HepG2 (cell line): Measurements from ENCODE around the gene PCP4L1. TPM values are rescaled to one million over a fixed set of nuclear protein-coding genes. Genes with fewer than 3 reads are reported as not detected.
A peak's percentile ranks its signal among the peaks of the same experiment; 100 is the strongest.

Experiments
- AKAP8 ChIP-seq: sonication (generic); formaldehyde crosslinking; IDR thresholded peaks from 2 replicates; pipeline ENCODE4 v1.5.1; 2020; ENCODE audit warnings: mild to moderate bottlenecking, missing genetic modification reagents
- FOXO1 ChIP-seq: sonication (generic); formaldehyde crosslinking; IDR thresholded peaks from 2 replicates; pipeline ENCODE4 v1.4.0; 2020; ENCODE audit warnings: missing genetic modification reagents
- HDAC6 ChIP-seq: fragments of 200-600 bp; sonication (generic); IDR thresholded peaks from 2 replicates; pipeline ENCODE4 v1.7.0; 2017; ENCODE audit warnings: mild to moderate bottlenecking, antibody characterized with exemption, low read length, low read depth
- KMT2A ChIP-seq: sonication (generic); formaldehyde crosslinking; IDR thresholded peaks from 2 replicates; pipeline ENCODE4 v1.4.0; 2020; ENCODE audit warnings: missing genetic modification reagents
- MEIS1 ChIP-seq: sonication (generic); formaldehyde crosslinking; IDR thresholded peaks from 2 replicates; pipeline ENCODE4 v1.9.0; 2021; ENCODE audit warnings: mild to moderate bottlenecking, missing genetic modification reagents, moderate library complexity, borderline replicate concordance
- MIXL1 ChIP-seq: IDR thresholded peaks from 2 replicates; pipeline ENCODE4 v1.6.1; 2016
- PHF20 ChIP-seq: sonication (generic); formaldehyde crosslinking; IDR thresholded peaks from 2 replicates; pipeline ENCODE4 v1.5.0; 2020; ENCODE audit warnings: mild to moderate bottlenecking, missing genetic modification reagents
- PTBP1 ChIP-seq: fragments of 200-400 bp; formaldehyde crosslinking; IDR thresholded peaks from 2 replicates; pipeline ENCODE4 v1.6.1; 2018; ENCODE audit warnings: low read length, low read depth; ENCODE audit not compliant: poor library complexity, severe bottlenecking
- RBM39 ChIP-seq: fragments of 200-400 bp; formaldehyde crosslinking; IDR thresholded peaks from one replicate; pipeline ENCODE4 v1.6.1; 2018; ENCODE audit warnings: antibody characterized with exemption, mild to moderate bottlenecking, low read depth, low read length; ENCODE audit not compliant: poor library complexity, severe bottlenecking
- SMARCC2 ChIP-seq: fragments of 450-650 bp; IDR thresholded peaks from 2 replicates; pipeline ENCODE4 v1.6.1; 2017; ENCODE audit warnings: antibody characterized with exemption, mild to moderate bottlenecking
- SP2 ChIP-seq: sonication (generic); formaldehyde crosslinking; IDR thresholded peaks from 2 replicates; pipeline ENCODE4 v1.5.1; 2020; ENCODE audit warnings: mild to moderate bottlenecking, missing genetic modification reagents
- SPEN ChIP-seq: sonication (generic); formaldehyde crosslinking; IDR thresholded peaks from 2 replicates; pipeline ENCODE4 v1.5.1; 2020; ENCODE audit warnings: low read depth, mild to moderate bottlenecking, missing genetic modification reagents
- SRF ChIP-seq: IDR thresholded peaks from 2 replicates; pipeline ENCODE4 v1.6.1; 2011; ENCODE audit warnings: mild to moderate bottlenecking, low read depth, low read length, moderate library complexity
- TCF7 ChIP-seq: sonication (generic); IDR thresholded peaks from 2 replicates; pipeline ENCODE4 v1.6.1; 2016; ENCODE audit warnings: antibody characterized with exemption, low read depth
- ZBTB1 ChIP-seq: sonication (generic); formaldehyde crosslinking; IDR thresholded peaks from 2 replicates; pipeline ENCODE4 v1.4.0; 2020; ENCODE audit warnings: missing genetic modification reagents, borderline replicate concordance
- ZEB1 ChIP-seq: IDR thresholded peaks from 2 replicates; pipeline ENCODE4 v1.6.1; 2012; ENCODE audit warnings: mild to moderate bottlenecking, low read depth, inconsistent platforms; ENCODE audit not compliant: insufficient replicate concordance
- ZFP37 ChIP-seq: sonication (generic); formaldehyde crosslinking; IDR thresholded peaks from 2 replicates; pipeline ENCODE4 v1.4.0; 2020; ENCODE audit warnings: missing genetic modification reagents, borderline replicate concordance
- ZNF143 ChIP-seq: sonication (generic); formaldehyde crosslinking; IDR thresholded peaks from 2 replicates; pipeline ENCODE4 v1.4.0; 2020; ENCODE audit warnings: missing genetic modification reagents
- ZNF329 ChIP-seq: sonication (generic); formaldehyde crosslinking; IDR thresholded peaks from 2 replicates; pipeline ENCODE4 v1.9.0; 2021; ENCODE audit warnings: low read depth, mild to moderate bottlenecking, missing genetic modification reagents
- ZNF382 ChIP-seq: sonication (generic); formaldehyde crosslinking; IDR thresholded peaks from 2 replicates; pipeline ENCODE4 v1.5.0; 2020; ENCODE audit warnings: missing genetic modification reagents, mild to moderate bottlenecking, borderline replicate concordance
- ZNF460 ChIP-seq: sonication (generic); formaldehyde crosslinking; IDR thresholded peaks from 2 replicates; pipeline ENCODE4 v1.5.1; 2020; ENCODE audit warnings: missing genetic modification reagents, mild to moderate bottlenecking, borderline replicate concordance
- ZNF7 ChIP-seq: IDR thresholded peaks from 2 replicates; pipeline ENCODE4 v1.6.1; 2016; ENCODE audit warnings: missing biosample characterization, missing genetic modification reagents
- ZSCAN31 ChIP-seq: sonication (generic); formaldehyde crosslinking; IDR thresholded peaks from 2 replicates; pipeline ENCODE4 v1.5.0; 2020; ENCODE audit warnings: low read depth, mild to moderate bottlenecking, missing genetic modification reagents
- polyA plus RNA-seq, 8 experiments: library from polyadenylated mRNA; depleted of rRNA in 3 of 8; stranded (reverse) in 7 of 8; unstranded in 1 of 8; fragments of >200 nt; fragmentation: Illumina TruSeq in 4 of 8; extraction: Trizol in 4 of 8; gene quantifications; 2 replicates each; pipeline versions ENCODE4 v1.2.1 to v1.2.3, GENCODE V29; 2011 to 2016; ENCODE audit warnings: low read depth in 4 of 8, missing spikeins in 1 of 8, mixed read lengths in 1 of 8; ENCODE audit not compliant: insufficient read depth in 1 of 8
- total RNA-seq, 5 experiments: library from RNA; depleted of rRNA; stranded (reverse); fragments of >200 nt; fragmentation: Illumina TruSeq; extraction: Trizol; gene quantifications; 2 replicates each; pipeline ENCODE4 v1.2.3, GENCODE V29; 2016; ENCODE audit warnings: low read depth in 1 of 5
- TF ChIP-seq, protein P1 (sequence below): sonication (generic); formaldehyde crosslinking; IDR thresholded peaks from 2 replicates; pipeline ENCODE4 v1.9.0; 2021; ENCODE audit warnings: mild to moderate bottlenecking, missing genetic modification reagents
- TF ChIP-seq, protein P2 (sequence below): sonication (generic); formaldehyde crosslinking; IDR thresholded peaks from 2 replicates; pipeline ENCODE4 v1.4.0; 2020; ENCODE audit warnings: missing genetic modification reagents, low read depth, mild to moderate bottlenecking, borderline replicate concordance

Gene PCP4L1
- total and polyA plus RNA-seq, 2 of the 13 experiments (the other 11 are each of a cell fraction or from before 2014, with no cell fraction given), result 0.28 TPM; not detected in 1

DNA sequence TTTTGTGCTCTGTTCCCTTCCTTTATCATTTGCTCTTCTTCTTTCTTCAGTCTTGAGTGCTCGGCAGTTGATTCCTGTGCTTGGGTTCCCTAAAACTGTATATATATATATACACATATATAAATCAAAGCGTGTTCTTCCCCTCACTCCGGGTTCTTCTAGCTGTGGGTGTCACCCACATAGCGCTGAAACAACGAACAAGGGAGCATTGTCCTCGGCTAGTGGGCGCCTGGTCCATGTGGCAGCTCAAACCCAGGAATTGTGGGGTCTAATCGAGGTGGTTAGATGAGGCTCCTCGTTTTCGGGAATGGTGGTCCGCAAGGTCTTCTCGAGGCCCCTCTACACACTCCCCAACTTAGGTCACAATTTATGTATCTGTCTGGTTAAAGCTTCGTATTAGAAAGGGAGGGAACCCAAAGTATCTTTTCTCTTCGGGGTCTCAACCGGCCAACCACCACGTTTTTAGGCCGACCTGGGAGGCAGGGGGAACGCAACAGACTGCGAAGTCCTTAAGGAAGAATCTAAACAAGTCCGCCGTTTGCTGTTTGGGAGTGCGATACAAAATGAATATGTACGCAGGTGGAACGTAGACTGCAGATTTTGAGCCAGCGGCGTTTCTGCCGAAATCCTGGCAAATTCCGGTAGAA, 55.1 kb downstream of the PCP4L1 start (continued):
- no peak; the same call in none of the 2 replicates for TF ChIP-seq ZNF143
- TF ChIP-seq, protein P1, sequence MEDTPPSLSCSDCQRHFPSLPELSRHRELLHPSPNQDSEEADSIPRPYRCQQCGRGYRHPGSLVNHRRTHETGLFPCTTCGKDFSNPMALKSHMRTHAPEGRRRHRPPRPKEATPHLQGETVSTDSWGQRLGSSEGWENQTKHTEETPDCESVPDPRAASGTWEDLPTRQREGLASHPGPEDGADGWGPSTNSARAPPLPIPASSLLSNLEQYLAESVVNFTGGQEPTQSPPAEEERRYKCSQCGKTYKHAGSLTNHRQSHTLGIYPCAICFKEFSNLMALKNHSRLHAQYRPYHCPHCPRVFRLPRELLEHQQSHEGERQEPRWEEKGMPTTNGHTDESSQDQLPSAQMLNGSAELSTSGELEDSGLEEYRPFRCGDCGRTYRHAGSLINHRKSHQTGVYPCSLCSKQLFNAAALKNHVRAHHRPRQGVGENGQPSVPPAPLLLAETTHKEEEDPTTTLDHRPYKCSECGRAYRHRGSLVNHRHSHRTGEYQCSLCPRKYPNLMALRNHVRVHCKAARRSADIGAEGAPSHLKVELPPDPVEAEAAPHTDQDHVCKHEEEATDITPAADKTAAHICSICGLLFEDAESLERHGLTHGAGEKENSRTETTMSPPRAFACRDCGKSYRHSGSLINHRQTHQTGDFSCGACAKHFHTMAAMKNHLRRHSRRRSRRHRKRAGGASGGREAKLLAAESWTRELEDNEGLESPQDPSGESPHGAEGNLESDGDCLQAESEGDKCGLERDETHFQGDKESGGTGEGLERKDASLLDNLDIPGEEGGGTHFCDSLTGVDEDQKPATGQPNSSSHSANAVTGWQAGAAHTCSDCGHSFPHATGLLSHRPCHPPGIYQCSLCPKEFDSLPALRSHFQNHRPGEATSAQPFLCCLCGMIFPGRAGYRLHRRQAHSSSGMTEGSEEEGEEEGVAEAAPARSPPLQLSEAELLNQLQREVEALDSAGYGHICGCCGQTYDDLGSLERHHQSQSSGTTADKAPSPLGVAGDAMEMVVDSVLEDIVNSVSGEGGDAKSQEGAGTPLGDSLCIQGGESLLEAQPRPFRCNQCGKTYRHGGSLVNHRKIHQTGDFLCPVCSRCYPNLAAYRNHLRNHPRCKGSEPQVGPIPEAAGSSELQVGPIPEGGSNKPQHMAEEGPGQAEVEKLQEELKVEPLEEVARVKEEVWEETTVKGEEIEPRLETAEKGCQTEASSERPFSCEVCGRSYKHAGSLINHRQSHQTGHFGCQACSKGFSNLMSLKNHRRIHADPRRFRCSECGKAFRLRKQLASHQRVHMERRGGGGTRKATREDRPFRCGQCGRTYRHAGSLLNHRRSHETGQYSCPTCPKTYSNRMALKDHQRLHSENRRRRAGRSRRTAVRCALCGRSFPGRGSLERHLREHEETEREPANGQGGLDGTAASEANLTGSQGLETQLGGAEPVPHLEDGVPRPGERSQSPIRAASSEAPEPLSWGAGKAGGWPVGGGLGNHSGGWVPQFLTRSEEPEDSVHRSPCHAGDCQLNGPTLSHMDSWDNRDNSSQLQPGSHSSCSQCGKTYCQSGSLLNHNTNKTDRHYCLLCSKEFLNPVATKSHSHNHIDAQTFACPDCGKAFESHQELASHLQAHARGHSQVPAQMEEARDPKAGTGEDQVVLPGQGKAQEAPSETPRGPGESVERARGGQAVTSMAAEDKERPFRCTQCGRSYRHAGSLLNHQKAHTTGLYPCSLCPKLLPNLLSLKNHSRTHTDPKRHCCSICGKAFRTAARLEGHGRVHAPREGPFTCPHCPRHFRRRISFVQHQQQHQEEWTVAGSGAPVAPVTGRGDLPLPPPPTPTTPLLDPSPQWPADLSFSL (CRISPR knock-in tag), result 0 out of 2 replicates have a peak, but pooled peaks have one; percentile 23
- no peak for TF ChIP-seq SPEN (CRISPR knock-in tag)
- TF ChIP-seq PTBP1, result no peak
- no peak for TF ChIP-seq ZNF460 (CRISPR knock-in tag)
- TF ChIP-seq FOXO1, result no peak
- TF ChIP-seq MIXL1 (CRISPR knock-in tag), result no peak
- TF ChIP-seq TCF7, result no peak
- TF ChIP-seq MEIS1 (CRISPR knock-in tag), result no peak
- TF ChIP-seq ZNF382 (CRISPR knock-in tag), result no peak
- no peak for TF ChIP-seq ZNF7
- TF ChIP-seq SRF, result 0 out of 2 replicates have a peak, but pooled peaks have one; percentile 13
- TF ChIP-seq AKAP8 (CRISPR knock-in tag), result no peak
- no peak for TF ChIP-seq RBM39
- TF ChIP-seq SP2 (CRISPR knock-in tag), result no peak
- TF ChIP-seq ZSCAN31 (CRISPR knock-in tag), result 0 out of 2 replicates have a peak, but pooled peaks have one; percentile 47
- no peak for TF ChIP-seq PHF20 (CRISPR knock-in tag)
- no peak for TF ChIP-seq HDAC6
- no peak for TF ChIP-seq ZEB1
- TF ChIP-seq ZBTB1 (CRISPR knock-in tag), result no peak
- TF ChIP-seq KMT2A (CRISPR knock-in tag), result no peak
- TF ChIP-seq ZFP37 (CRISPR knock-in tag), result peak; percentile 14; the same call in 1 of the 2 replicates
- TF ChIP-seq, protein P2, sequence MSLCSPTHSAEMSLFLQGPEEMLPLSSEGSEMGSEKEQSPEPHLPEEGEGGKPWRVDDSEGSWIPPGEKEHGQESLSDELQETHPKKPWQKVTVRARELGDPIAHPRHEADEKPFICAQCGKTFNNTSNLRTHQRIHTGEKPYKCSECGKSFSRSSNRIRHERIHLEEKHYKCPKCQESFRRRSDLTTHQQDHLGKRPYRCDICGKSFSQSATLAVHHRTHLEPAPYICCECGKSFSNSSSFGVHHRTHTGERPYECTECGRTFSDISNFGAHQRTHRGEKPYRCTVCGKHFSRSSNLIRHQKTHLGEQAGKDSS, result peak; percentile 5; the same call in 1 of the 2 replicates
- peak; percentile 44; the same call in 1 of the 2 replicates for TF ChIP-seq ZNF329 (CRISPR knock-in tag)
- no peak for TF ChIP-seq SMARCC2
